ENCODE measurements around the gene TRMT61A.
A peak's percentile ranks its signal among the peaks of the same experiment; 100 is the strongest.

Gene TRMT61A

DNA sequence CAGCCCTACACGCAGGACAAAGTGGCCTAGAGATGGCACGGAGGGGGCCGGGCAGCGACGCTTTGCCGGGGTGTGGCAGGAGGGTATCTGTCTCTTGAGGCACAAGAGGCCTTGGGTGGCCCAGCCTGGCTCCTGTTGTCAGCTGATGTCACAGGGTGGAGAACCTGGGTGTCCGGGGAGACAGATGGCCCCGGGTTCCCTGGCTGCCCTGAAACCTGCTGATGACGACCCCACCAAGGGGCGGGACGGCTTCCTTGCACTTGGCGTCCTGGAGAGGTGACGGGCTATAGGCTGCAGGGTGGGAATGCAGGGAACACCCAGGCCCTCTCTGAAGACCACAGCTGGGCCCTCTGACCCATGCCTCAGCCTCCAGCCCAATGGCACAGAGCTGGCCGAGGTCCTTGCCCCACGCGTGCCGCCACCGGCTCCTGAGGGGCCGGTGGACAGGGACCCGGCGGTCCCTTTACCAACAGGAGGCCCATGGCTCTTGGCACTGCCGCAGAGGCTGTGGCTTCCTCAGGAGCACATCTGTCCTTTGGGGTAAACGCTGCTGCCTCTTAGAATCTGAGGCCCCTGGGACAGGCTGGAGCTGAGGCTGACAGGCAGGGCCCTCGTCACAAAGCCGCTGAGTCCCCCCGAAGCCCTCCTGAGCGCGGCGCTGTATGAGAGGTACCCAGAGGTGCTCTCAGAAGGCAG lies 16.4 kb downstream of the TRMT61A start:
- DNase-seq = peak in 1 of 2 donors; percentile 67
- Histone ChIP-seq H3K27ac (peak overlapping the region in 1 of 2 donors; percentile 86), H3K9me3 (no peaks in the 10 kb centered on the region), H3K4me1 (peaks cover 7 to 85% (median 68%) of the 10 kb centered on the region in 4 donors), H3K27me3 (no peaks in the 10 kb centered on the region), H3K4me3 (no peak overlapping the region), H3K36me3 (no peaks in the 10 kb centered on the region)
- TF ChIP-seq, protein P1, sequence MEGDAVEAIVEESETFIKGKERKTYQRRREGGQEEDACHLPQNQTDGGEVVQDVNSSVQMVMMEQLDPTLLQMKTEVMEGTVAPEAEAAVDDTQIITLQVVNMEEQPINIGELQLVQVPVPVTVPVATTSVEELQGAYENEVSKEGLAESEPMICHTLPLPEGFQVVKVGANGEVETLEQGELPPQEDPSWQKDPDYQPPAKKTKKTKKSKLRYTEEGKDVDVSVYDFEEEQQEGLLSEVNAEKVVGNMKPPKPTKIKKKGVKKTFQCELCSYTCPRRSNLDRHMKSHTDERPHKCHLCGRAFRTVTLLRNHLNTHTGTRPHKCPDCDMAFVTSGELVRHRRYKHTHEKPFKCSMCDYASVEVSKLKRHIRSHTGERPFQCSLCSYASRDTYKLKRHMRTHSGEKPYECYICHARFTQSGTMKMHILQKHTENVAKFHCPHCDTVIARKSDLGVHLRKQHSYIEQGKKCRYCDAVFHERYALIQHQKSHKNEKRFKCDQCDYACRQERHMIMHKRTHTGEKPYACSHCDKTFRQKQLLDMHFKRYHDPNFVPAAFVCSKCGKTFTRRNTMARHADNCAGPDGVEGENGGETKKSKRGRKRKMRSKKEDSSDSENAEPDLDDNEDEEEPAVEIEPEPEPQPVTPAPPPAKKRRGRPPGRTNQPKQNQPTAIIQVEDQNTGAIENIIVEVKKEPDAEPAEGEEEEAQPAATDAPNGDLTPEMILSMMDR (IDR thresholded peaks at IDR 0.05) = no peak
- intact Hi-C loops (cut with DNase I; ENCODE audit: low total_unique reads) = loop anchor here (10.0 kb wide), 1 partner anchor 51 kb away; no protein-coding TSS in a partner anchor

DNA sequence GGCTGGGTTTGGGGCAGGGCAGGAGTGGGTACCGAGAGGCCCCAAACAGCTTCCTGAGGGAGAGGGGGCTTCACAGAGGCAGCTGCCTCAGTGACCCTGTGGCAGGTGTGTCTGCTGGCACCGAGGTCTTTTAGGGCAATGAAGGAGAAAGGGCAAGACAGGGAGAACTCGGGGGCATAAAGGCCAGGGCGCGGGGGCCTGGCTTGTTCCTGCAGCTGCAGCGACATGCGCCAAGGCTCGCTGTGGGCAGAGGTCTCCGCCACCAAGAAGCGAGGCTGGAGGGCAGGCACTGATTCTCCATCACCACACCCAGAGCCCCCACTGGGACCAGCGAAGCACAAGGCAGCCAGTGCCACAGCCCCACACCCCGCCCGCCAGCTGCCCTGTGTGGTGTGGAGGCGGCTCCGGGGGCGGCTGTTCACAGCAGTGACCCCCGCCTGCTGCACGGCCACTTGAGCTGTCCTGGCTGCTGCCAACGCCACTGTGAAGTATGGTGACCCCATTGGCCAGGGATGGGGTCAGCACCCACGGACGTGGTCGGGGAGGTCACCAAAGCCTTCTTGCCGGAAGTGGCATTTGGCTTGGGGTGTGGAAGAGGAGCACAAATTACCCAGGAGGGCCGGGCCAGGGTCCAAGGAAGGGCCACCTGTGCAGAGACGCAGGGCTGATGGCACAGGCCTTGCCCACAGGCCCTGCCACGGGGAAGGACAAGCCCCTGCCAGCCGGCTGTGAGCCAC lies 17.1 kb downstream of the TRMT61A start:
- Histone ChIP-seq H3K4me3 (no peak overlapping the region), H3K27ac (no peak overlapping the region), H3K9me3 (no peaks in the 10 kb centered on the region), H3K4me1 (peaks cover 14 to 85% (median 69%) of the 10 kb centered on the region in 4 donors), H3K36me3 (no peaks in the 10 kb centered on the region), H3K27me3 (no peaks in the 10 kb centered on the region)
- DNase-seq = peak in 1 of 2 donors; percentile 68
- intact Hi-C loops (cut with DNase I; ENCODE audit: low total_unique reads) = loop anchor here (2.0 to 10.0 kb wide), 2 partner anchors 27 to 51 kb away; no protein-coding TSS in a partner anchor
- TF ChIP-seq, protein P1 (IDR thresholded peaks at IDR 0.05) = no peak

DNA sequence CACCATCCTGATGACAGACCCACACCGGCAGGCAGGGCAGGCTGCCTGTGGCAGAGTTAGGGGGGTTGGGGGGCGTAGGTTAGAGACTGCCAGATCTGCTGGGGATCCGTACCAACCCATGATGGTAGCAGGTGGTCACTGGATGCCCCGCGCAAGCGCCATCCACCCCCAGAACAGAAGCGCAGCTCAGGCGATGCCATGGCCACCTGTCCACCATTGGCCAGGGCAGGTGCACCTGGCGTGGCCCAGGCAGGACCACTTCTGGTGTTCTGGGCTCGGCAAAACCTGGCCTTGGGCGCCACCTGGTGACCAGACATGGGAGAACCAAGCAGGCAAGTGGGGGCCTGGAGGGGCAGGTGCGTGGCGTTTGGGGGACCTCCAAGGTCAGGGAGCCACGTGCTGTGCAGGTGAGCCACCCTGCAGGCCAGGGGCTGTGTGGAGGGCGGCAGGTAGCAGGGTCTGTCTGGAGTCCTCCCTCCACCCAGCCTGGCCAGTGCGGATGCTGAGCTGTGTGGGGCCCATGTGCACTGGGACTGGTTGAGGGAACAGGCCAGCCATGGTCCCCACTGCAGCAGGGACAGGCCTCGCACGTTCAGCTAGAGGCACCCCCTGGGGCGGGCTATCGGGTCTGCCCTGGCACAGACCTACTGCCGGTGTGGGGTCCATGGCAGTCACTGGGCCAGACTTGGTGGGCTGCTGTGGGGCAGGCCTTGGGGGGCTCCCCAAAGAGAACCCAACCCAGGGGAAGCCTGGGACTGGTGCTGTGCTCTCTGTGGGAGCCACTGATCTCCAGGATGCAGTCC lies 17.9 kb downstream of the TRMT61A start:
- Histone ChIP-seq H3K9me3 (no peaks in the 10 kb centered on the region), H3K4me3 (no peak overlapping the region), H3K36me3 (no peaks in the 10 kb centered on the region), H3K27ac (peak overlapping the region in 1 of 2 donors; percentile 18), H3K27me3 (no peaks in the 10 kb centered on the region), H3K4me1 (peaks cover 16 to 85% (median 69%) of the 10 kb centered on the region in 4 donors)
- intact Hi-C loops (cut with DNase I; ENCODE audit: low total_unique reads) = loop anchor here (2.0 to 10.0 kb wide), 2 partner anchors 28 to 52 kb away; no protein-coding TSS in a partner anchor
- TF ChIP-seq, protein P1 (IDR thresholded peaks at IDR 0.05) = peak; percentile 89 to 97
- peak in 1 of 2 donors; percentile 85 for DNase-seq

DNA sequence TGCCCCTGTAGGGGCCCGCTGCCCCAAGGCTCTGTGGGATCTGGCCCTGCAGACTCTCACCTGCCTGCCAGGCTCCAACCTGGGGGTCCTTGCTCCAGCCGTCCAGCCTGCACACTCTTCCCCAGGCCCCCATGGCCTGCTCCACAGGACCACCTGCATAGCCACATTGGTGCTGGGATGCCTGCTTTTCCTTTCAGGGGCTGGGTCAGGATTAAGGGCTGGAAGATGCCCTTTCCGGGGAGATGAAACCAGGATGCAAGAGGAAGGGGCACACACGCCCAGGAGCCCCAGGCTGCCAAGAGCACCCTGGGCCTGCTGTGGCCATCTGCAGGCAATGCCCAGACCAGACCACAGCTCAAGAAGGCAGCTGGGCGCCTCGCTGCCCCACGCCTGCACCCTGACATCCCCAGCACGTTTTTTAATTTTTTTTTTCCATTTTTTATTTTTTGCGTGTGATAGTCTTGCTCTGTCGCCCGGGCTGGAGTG lies 18.5 kb downstream of the TRMT61A start:
- TF ChIP-seq, protein P1 (IDR thresholded peaks at IDR 0.05) = no peak
- no peaks in the 10 kb centered on the region for H3K27me3 ChIP-seq
- H3K27ac ChIP-seq = peak overlapping the region in 1 of 2 donors; percentile 97
- peaks cover 16 to 85% (median 69%) of the 10 kb centered on the region in 4 donors for H3K4me1 ChIP-seq
- no peak overlapping the region for H3K4me3 ChIP-seq
- peak in 1 of 2 donors; percentile 67 for DNase-seq
- H3K9me3 ChIP-seq = no peaks in the 10 kb centered on the region
- intact Hi-C loops (cut with DNase I; ENCODE audit: low total_unique reads) = loop anchor here (2.0 to 10.0 kb wide), 2 partner anchors 29 to 53 kb away; no protein-coding TSS in a partner anchor
- no peaks in the 10 kb centered on the region for H3K36me3 ChIP-seq

DNA sequence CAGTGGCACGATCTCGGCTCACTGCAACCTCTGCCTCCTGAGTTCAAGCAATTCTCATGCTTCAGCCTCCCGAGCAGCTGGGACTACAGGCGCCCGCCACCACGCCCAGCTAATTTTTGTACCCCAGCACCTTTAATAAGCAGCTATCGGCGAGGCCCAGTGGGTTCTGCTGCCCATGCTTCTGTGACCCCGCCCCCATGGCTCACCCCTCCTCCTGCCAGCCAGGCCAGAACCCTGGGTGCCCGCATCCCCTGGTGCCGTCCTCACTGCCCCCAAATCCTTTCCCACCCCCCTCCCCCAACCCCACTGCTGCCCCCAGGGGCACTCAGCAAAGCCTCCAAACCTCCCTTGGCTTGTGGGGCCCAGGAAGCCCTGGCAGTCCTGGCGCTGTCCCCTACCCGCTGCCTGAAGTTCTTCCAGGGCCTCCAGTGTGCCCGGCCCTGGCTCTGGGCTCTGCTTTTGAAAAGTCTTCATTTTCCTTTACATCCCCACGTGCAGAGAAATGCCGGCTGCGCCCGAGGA lies 19.0 kb downstream of the TRMT61A start:
- Histone ChIP-seq H3K4me1 (peaks cover 16 to 85% (median 69%) of the 10 kb centered on the region in 4 donors), H3K4me3 (no peak overlapping the region), H3K36me3 (no peaks in the 10 kb centered on the region), H3K9me3 (no peaks in the 10 kb centered on the region), H3K27me3 (no peaks in the 10 kb centered on the region), H3K27ac (peak overlapping the region in 1 of 2 donors; percentile 97)
- intact Hi-C loops (cut with DNase I; ENCODE audit: low total_unique reads) = loop anchor here (2.0 to 10.0 kb wide), 2 partner anchors 29 to 53 kb away; no protein-coding TSS in a partner anchor
- DNase-seq = peak in 1 of 2 donors; percentile 50
- TF ChIP-seq, protein P1 (IDR thresholded peaks at IDR 0.05) = no peak

Measured in tibial artery (tissue), 4 donors.